MM.1S (cell line): ENCODE data around the gene MAG.

Source experiments
- DNase-seq: peaks from one replicate; pipeline ENCODE4 v3.0.0-alpha.2; 2015
- H2AFZ ChIP-seq: fragments of 300-600 bp; sonication (generic); 2 replicates; pipeline ENCODE4 v1.6.0; 2016; ENCODE audit warnings: antibody characterized with exemption, low read length
- H3F3A ChIP-seq: fragments of 300-600 bp; sonication (generic); 2 replicates; pipeline ENCODE4 v1.6.1; 2016; ENCODE audit warnings: mild to moderate bottlenecking, antibody characterized with exemption, low read length, moderate library complexity, mixed read lengths; ENCODE audit not compliant: insufficient read depth
- H3K27ac ChIP-seq: fragments of 300-600 bp; sonication (generic); 2 replicates; pipeline ENCODE4 v1.5.1; 2016; ENCODE audit warnings: mild to moderate bottlenecking, low read length
- H3K27me3 ChIP-seq: fragments of 300-600 bp; sonication (generic); replicated peaks from 2 replicates; pipeline ENCODE4 v1.6.0; 2016; ENCODE audit warnings: low read length; ENCODE audit not compliant: insufficient read depth
- H3K36me3 ChIP-seq: fragments of 300-600 bp; sonication (generic); replicated peaks from 2 replicates; pipeline ENCODE4 v1.6.1; 2016; ENCODE audit warnings: mild to moderate bottlenecking, low read length, mixed read lengths; ENCODE audit not compliant: insufficient read depth
- H3K4me1 ChIP-seq: fragments of 300-600 bp; sonication (generic); 2 replicates; pipeline ENCODE4 v1.6.1; 2016; ENCODE audit warnings: low read length, mixed read lengths
- H3K4me2 ChIP-seq: fragments of 300-600 bp; sonication (generic); 2 replicates; pipeline ENCODE4 v1.6.0; 2016; ENCODE audit warnings: low read depth, low read length
- H3K4me3 ChIP-seq: fragments of 300-600 bp; sonication (generic); 2 replicates; pipeline ENCODE4 v1.5.1; 2016; ENCODE audit warnings: low read length, mixed read lengths
- H3K79me2 ChIP-seq: fragments of 300-600 bp; sonication (generic); 2 replicates; pipeline ENCODE4 v1.6.1; 2016; ENCODE audit warnings: mixed run types, low read length, mixed read lengths
- H3K9ac ChIP-seq: fragments of 300-600 bp; sonication (generic); 2 replicates; pipeline ENCODE4 v1.6.1; 2016; ENCODE audit warnings: low read length, mixed read lengths
- H3K9me2 ChIP-seq: fragments of 300-600 bp; sonication (generic); replicated peaks from 2 replicates; pipeline ENCODE4 v1.6.1; 2016; ENCODE audit warnings: mild to moderate bottlenecking, low read length, mixed read lengths; ENCODE audit not compliant: insufficient read depth
- H3K9me3 ChIP-seq: fragments of 300-600 bp; sonication (generic); replicated peaks from 2 replicates; pipeline ENCODE4 v1.6.1; 2016; ENCODE audit warnings: mild to moderate bottlenecking, low read length, mixed read lengths; ENCODE audit not compliant: insufficient read depth
- H4K20me1 ChIP-seq: fragments of 300-600 bp; sonication (generic); 2 replicates; pipeline ENCODE4 v1.6.1; 2016; ENCODE audit warnings: mild to moderate bottlenecking, low read length, moderate library complexity, mixed read lengths; ENCODE audit not compliant: insufficient read depth
- CTCF ChIP-seq: fragments of 300-600 bp; sonication (generic); IDR thresholded peaks from 2 replicates; pipeline ENCODE4 v1.5.1; 2016; ENCODE audit warnings: antibody characterized with exemption, low read length, mixed read lengths
- EZH2 ChIP-seq: fragments of 300-600 bp; sonication (generic); optimal IDR thresholded peaks from 2 replicates; pipeline ENCODE3; 2017; ENCODE audit warnings: low read depth, mild to moderate bottlenecking, antibody characterized with exemption, low read length, mixed read lengths
- EZH2phosphoT487 ChIP-seq: fragments of 300-600 bp; sonication (generic); IDR thresholded peaks from 2 replicates; pipeline ENCODE4 v1.6.1; 2018; ENCODE audit warnings: antibody characterized with exemption, low read length

MAG gene

GRCh38 chr19:35279374-35279773 lies 12.6 kb upstream of the MAG start:
- Histone ChIP-seq H4K20me1 (no peaks in the 10 kb centered on the region), H3K4me1 (no peaks in the 10 kb centered on the region), H3K36me3 (no peaks in the 10 kb centered on the region), H3K4me2 (no peak overlapping the region), H3K4me3 (no peak overlapping the region), H2AFZ (no peak overlapping the region), H3K9ac (no peak overlapping the region), H3K79me2 (no peaks in the 10 kb centered on the region), H3K9me2 (no peaks in the 10 kb centered on the region), H3K27me3 (peaks cover 24% of the 10 kb centered on the region), H3K27ac (no peak overlapping the region), H3K9me3 (no peaks in the 10 kb centered on the region), H3F3A (no peaks in the 10 kb centered on the region)
- no peak for TF ChIP-seq EZH2phosphoT487
- TF ChIP-seq EZH2, result no peak
- no peak for TF ChIP-seq CTCF
- DNase-seq, result no peak

- Histone ChIP-seq H3K27ac (no peak overlapping the region), H3K4me1 (no peaks in the 10 kb centered on the region), H3K79me2 (no peaks in the 10 kb centered on the region), H3K36me3 (no peaks in the 10 kb centered on the region), H2AFZ (no peak overlapping the region), H3K4me2 (no peak overlapping the region), H3K27me3 (peaks cover 31% of the 10 kb centered on the region), H3K9me3 (no peaks in the 10 kb centered on the region), H3K9ac (no peak overlapping the region), H3K4me3 (no peak overlapping the region), H4K20me1 (no peaks in the 10 kb centered on the region), H3F3A (no peaks in the 10 kb centered on the region), H3K9me2 (no peaks in the 10 kb centered on the region)
- no peak for DNase-seq
- TF ChIP-seq EZH2 (no peak), CTCF (no peak), EZH2phosphoT487 (no peak)
Observed at GRCh38 chr19:35279985-35280821, 11.8 kb upstream of the MAG start.

- H3K9me2 ChIP-seq, result no peaks in the 10 kb centered on the region
- H2AFZ ChIP-seq, result no peak overlapping the region
- no peaks in the 10 kb centered on the region for H3K79me2 ChIP-seq
- no peak overlapping the region for H3K4me3 ChIP-seq
- H3K27ac ChIP-seq, result no peak overlapping the region
- H3K27me3 ChIP-seq, result peaks cover 34% of the 10 kb centered on the region
- TF ChIP-seq CTCF (no peak), EZH2 (no peak), EZH2phosphoT487 (no peak)
- H3K9me3 ChIP-seq, result no peaks in the 10 kb centered on the region
- DNase-seq, result no peak
- H4K20me1 ChIP-seq, result no peaks in the 10 kb centered on the region
- H3F3A ChIP-seq, result no peaks in the 10 kb centered on the region
- no peaks in the 10 kb centered on the region for H3K36me3 ChIP-seq
- no peak overlapping the region for H3K9ac ChIP-seq
- no peak overlapping the region for H3K4me2 ChIP-seq
- H3K4me1 ChIP-seq, result no peaks in the 10 kb centered on the region
Observed at GRCh38 chr19:35281303-35281702, 10.7 kb upstream of the MAG start.
